WERI-Rb-1 (cell line): ENCODE results near the gene CYRIA.

ENCODE experiments used
- DNase-seq: peaks from one replicate; pipeline ENCODE4 v3.0.0-alpha.2; 2020
- H3K27ac ChIP-seq: fragments of 250-450 bp; sonication (Bioruptor Pico); 2 replicates; pipeline ENCODE4 v1.5.1; 2020; ENCODE audit warnings: mild to moderate bottlenecking, moderate library complexity
- H3K27me3 ChIP-seq: fragments of 250-450 bp; sonication (Bioruptor Pico); 2 replicates; pipeline ENCODE4 v1.5.1; 2021; ENCODE audit warnings: mild to moderate bottlenecking, low read depth, moderate library complexity; ENCODE audit not compliant: insufficient read depth, severe bottlenecking
- H3K36me3 ChIP-seq: fragments of 250-450 bp; sonication (Bioruptor Pico); 2 replicates; pipeline ENCODE4 v1.5.1; 2020; ENCODE audit warnings: mild to moderate bottlenecking, moderate library complexity
- H3K4me3 ChIP-seq: 2 replicates; pipeline ENCODE4 v1.5.1; 2011; ENCODE audit warnings: low read depth, mild to moderate bottlenecking, control low read depth, low read length
- H3K9me3 ChIP-seq: fragments of 250-450 bp; sonication (Bioruptor Pico); 2 replicates; pipeline ENCODE4 v1.5.1; 2021; ENCODE audit warnings: mild to moderate bottlenecking, moderate library complexity; ENCODE audit not compliant: severe bottlenecking
- CTCF ChIP-seq: IDR thresholded peaks from 2 replicates; pipeline ENCODE4 v1.5.1; 2011; ENCODE audit warnings: low read depth, mild to moderate bottlenecking, control low read depth, inconsistent platforms, low read length

CYRIA gene

GRCh38 chr2:16642088-16642487 is 23.5 kb downstream of the CYRIA start:
- Histone ChIP-seq H3K27ac (no peak overlapping the region), H3K27me3 (no peaks in the 10 kb centered on the region), H3K4me3 (no peak overlapping the region), H3K36me3 (no peaks in the 10 kb centered on the region), H3K9me3 (no peaks in the 10 kb centered on the region)
- DNase-seq = no peak
- no peak for TF ChIP-seq CTCF

DNA sequence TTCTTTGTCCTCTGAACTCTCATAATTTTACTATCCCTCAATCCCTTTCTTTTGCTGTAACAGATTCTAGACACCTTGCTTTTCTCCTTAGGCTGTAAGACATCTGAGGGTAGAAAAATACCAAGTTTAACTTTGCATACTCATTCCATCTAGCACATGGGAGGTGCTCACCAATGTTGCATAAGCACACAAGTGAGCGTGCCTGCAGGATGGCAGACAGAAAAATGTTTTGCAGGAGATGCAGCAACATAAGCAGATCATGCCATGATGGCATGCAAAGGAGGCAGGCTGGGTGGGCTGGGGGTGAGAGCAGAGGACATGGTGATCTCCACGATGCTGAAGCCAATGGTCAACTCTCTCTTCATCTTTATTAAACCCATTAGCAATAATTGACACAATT is 24.1 kb downstream of the CYRIA start:
- no peak for DNase-seq
- Histone ChIP-seq H3K9me3 (no peaks in the 10 kb centered on the region), H3K27me3 (no peaks in the 10 kb centered on the region), H3K27ac (peak overlapping the region; percentile 3; the same call in 1 of the 2 replicates), H3K36me3 (no peaks in the 10 kb centered on the region), H3K4me3 (no peak overlapping the region)
- TF ChIP-seq CTCF = no peak

DNA sequence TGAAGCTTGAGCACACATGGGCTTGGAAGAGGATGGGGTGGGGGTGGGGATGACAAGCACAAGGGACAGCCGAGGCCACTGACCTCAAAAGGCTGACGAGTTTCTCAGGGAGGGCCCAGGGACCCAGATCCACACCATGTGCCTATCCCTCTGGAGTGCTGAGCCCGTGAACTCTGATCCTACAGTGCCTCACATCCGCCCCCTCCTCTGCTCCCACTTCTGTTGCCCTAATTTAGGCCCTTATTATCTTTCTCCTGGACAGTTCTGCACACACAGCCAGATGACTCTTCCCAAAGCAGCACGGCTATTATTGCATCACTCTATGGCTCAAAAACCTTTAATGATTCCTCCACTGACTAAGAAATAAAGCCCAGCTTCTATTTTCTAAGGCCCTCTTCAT is 24.8 kb downstream of the CYRIA start:
- Histone ChIP-seq H3K4me3 (no peak overlapping the region), H3K27ac (no peak overlapping the region; the same call in 1 of the 2 replicates), H3K27me3 (no peaks in the 10 kb centered on the region), H3K36me3 (no peaks in the 10 kb centered on the region), H3K9me3 (no peaks in the 10 kb centered on the region)
- peak; percentile 42 for DNase-seq
- TF ChIP-seq CTCF = no peak

DNA sequence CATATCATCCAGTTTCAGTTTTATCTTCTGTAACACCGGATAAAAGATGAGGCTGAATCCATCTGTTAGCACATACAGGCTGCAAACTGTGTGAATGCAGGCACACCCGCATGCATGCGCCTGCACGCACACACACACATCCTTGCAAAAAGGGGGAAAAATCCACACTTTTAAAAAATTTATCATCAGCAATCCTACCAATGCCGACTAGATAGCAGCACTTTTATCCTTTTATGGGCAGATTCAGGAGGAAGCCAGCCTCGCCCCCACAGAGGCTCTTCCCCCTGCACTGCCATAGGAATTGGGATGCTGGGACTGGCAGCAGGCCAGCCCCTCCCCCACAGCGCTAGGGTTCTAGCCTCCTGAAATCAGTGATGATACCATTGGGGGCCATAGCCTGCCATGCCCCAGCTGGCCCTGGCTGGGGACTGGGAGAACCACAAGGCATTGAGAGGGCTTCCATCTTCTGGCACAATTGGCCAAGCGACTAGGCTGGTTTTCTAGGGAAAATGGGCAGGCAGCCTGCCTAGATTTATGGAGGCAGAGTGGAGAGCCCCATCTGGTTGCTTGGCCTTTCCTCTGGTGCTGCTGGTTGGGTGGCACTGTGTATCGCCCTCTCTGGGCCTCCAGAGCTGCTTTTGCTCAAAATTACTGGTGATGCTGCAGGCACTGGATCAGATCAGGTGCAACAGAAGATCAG is 25.5 kb downstream of the CYRIA start:
- Histone ChIP-seq H3K4me3 (no peak overlapping the region), H3K36me3 (no peaks in the 10 kb centered on the region), H3K9me3 (no peaks in the 10 kb centered on the region), H3K27me3 (no peaks in the 10 kb centered on the region), H3K27ac (no peak overlapping the region)
- no peak for TF ChIP-seq CTCF
- DNase-seq = no peak

GRCh38 chr2:16639431-16639830 is 26.2 kb downstream of the CYRIA start:
- no peaks in the 10 kb centered on the region for H3K27me3 ChIP-seq
- no peak overlapping the region for H3K4me3 ChIP-seq
- no peak overlapping the region for H3K27ac ChIP-seq
- no peaks in the 10 kb centered on the region for H3K9me3 ChIP-seq
- TF ChIP-seq CTCF = no peak
- no peaks in the 10 kb centered on the region for H3K36me3 ChIP-seq
- no peak for DNase-seq

DNA sequence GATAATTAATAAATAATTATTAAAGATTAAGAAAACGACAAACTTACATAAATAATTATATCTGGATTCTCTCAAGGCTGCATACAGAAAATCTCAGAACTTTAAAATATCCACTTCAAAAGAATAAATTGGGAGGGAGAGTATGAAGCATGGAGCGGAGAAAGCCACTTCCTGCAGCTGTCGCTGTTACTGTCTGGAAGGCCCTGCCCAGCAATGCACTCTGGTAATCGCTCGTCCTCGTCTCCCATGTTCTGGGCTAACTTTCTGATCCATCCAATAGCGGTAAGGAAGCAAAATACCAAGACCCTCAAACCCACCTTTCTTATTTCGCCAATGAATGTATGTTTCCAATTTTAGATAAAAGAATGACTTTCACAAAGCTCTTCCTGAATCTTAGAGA is 26.7 kb downstream of the CYRIA start:
- Histone ChIP-seq H3K27me3 (no peaks in the 10 kb centered on the region), H3K27ac (no peak overlapping the region), H3K36me3 (no peaks in the 10 kb centered on the region), H3K4me3 (no peak overlapping the region), H3K9me3 (no peaks in the 10 kb centered on the region)
- DNase-seq = no peak
- TF ChIP-seq CTCF = no peak
